A204.1 (cell line): ENCODE measurements around the gene CRYBB1.

ENCODE experiments used
- FAIRE-seq: peaks from 2 replicates; lab custom pipeline; 2012; peaks lifted over from hg19 to GRCh38; lab: Jason Lieb, UNC

The CRYBB1 gene

GRCh38 chr22:26552466-26552865 is 65.4 kb downstream of the CRYBB1 start:
- no peak for FAIRE-seq

- FAIRE-seq, result no peak
These were observed 66.3 kb downstream of the CRYBB1 start for GRCh38 chr22:26551568-26551967.

- FAIRE-seq, result no peak
These were observed 67.3 kb downstream of the CRYBB1 start for GRCh38 chr22:26550498-26551033.

- FAIRE-seq, result no peak
These were observed 67.8 kb downstream of the CRYBB1 start for GRCh38 chr22:26549902-26550497.
